ENCODE measurements around the gene PDGFA.

PDGFA gene

GRCh38 chr7:518630-519483 lies 789 bp downstream of the PDGFA start:
- Histone ChIP-seq H3K9me3 (no peaks in the 10 kb centered on the region), H3K4me1 (ENCODE audit: control insufficient read depth in 1 of 2, insufficient read depth in 1 of 2, low read depth in 1 of 2, low read length in 1 of 2) (peaks cover 0 to 21% of the 10 kb centered on the region in 2 experiments), H3K36me3 (no peaks in the 10 kb centered on the region), H3K4me3 (ENCODE audit: low read depth in 1 of 2, low read length in 1 of 2) (peak overlapping the region in 1 of 2 experiments; percentile 10), H3K27me3 (peaks cover 98% of the 10 kb centered on the region), H3K27ac (no peak overlapping the region)
- TF ChIP-seq, protein P1, sequence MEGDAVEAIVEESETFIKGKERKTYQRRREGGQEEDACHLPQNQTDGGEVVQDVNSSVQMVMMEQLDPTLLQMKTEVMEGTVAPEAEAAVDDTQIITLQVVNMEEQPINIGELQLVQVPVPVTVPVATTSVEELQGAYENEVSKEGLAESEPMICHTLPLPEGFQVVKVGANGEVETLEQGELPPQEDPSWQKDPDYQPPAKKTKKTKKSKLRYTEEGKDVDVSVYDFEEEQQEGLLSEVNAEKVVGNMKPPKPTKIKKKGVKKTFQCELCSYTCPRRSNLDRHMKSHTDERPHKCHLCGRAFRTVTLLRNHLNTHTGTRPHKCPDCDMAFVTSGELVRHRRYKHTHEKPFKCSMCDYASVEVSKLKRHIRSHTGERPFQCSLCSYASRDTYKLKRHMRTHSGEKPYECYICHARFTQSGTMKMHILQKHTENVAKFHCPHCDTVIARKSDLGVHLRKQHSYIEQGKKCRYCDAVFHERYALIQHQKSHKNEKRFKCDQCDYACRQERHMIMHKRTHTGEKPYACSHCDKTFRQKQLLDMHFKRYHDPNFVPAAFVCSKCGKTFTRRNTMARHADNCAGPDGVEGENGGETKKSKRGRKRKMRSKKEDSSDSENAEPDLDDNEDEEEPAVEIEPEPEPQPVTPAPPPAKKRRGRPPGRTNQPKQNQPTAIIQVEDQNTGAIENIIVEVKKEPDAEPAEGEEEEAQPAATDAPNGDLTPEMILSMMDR (IDR thresholded peaks at IDR 0.05): no peak

DNA sequence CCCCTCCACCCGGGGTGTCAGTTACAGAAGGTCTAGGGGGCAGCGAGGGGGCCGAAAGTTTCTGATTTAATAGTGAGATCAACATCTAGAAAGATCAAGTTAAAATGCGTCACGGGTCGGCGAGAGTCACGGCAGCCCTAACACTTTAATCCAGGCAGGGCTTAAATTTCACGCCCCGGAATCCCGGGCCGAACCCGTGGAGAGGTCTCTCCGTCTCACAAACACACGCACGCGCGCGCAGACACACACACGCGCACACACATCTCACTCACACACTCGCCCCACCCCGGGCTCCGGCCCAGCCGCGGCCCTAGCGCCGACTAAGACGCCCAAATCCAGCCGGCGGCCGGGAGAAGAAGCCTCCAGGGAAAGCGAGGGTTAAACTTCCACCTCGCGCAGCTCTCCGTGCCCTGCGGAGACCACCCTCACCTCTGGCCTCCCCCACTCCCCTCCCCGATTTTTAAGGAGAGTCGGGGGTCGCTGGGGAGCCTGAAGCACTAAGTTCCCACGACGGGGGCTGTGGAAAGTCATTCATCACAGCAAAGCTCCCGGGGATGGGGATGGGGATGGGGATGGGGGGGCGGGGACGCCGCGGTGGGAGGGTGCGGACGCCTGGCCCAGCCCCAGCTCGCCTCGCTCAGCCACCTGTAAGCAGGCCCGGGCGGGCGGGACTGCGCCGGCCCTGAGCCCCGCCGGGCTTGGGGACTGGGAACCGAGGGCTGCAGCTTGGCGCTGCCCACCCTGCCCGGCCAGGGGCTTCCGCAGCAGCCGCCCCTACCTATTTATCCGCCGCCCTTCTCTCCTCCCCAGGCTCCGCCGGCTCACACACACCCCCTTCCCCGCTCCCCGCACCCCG lies 1.6 kb downstream of the PDGFA start:
- Histone ChIP-seq H3K27ac (no peak overlapping the region), H3K4me3 (ENCODE audit: low read depth in 1 of 2, low read length in 1 of 2) (no peak overlapping the region), H3K27me3 (peaks cover 93% of the 10 kb centered on the region), H3K36me3 (no peaks in the 10 kb centered on the region), H3K4me1 (ENCODE audit: control insufficient read depth in 1 of 2, insufficient read depth in 1 of 2, low read depth in 1 of 2, low read length in 1 of 2) (peaks cover 0 to 21% of the 10 kb centered on the region in 2 experiments), H3K9me3 (no peaks in the 10 kb centered on the region)
- TF ChIP-seq, protein P1 (IDR thresholded peaks at IDR 0.05): no peak

- H3K27ac ChIP-seq: no peak overlapping the region
- H3K4me3 ChIP-seq (ENCODE audit: low read depth in 1 of 2, low read length in 1 of 2): no peak overlapping the region
- H3K36me3 ChIP-seq: no peaks in the 10 kb centered on the region
- peaks cover 0 to 16% of the 10 kb centered on the region in 2 experiments for H3K4me1 ChIP-seq (ENCODE audit: control insufficient read depth in 1 of 2, insufficient read depth in 1 of 2, low read depth in 1 of 2, low read length in 1 of 2)
- H3K27me3 ChIP-seq: peaks cover 81% of the 10 kb centered on the region
- TF ChIP-seq, protein P1 (IDR thresholded peaks at IDR 0.05): no peak
- H3K9me3 ChIP-seq: no peaks in the 10 kb centered on the region
These were observed 2.8 kb downstream of the PDGFA start for GRCh38 chr7:516606-517456.

DNA sequence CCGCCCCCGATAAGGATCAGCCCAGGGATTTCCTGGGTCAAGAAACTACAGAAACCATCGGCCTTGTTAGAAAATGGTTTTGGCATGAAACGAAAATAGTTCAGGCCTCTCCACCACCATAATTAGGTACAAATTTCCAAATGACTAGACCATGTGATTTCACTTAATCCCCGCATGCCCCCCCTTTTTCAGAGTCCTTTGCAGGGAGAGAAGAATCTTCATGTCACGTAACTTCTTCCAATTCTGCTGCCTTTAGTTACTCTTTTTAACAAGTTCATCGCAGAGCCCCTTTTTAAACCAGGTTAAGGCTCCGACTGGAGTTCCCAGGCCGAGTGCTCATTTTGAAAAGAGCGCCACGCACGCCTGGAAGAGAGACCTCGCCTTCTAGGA lies 3.4 kb downstream of the PDGFA start:
- no peak overlapping the region for H3K27ac ChIP-seq
- no peaks in the 10 kb centered on the region for H3K36me3 ChIP-seq
- H3K27me3 ChIP-seq: peaks cover 75% of the 10 kb centered on the region
- TF ChIP-seq, protein P1 (IDR thresholded peaks at IDR 0.05): no peak
- no peak overlapping the region for H3K4me3 ChIP-seq (ENCODE audit: low read depth in 1 of 2, low read length in 1 of 2)
- no peaks in the 10 kb centered on the region for H3K9me3 ChIP-seq
- H3K4me1 ChIP-seq (ENCODE audit: control insufficient read depth in 1 of 2, insufficient read depth in 1 of 2, low read depth in 1 of 2, low read length in 1 of 2): peaks cover 0 to 13% of the 10 kb centered on the region in 2 experiments

DNA sequence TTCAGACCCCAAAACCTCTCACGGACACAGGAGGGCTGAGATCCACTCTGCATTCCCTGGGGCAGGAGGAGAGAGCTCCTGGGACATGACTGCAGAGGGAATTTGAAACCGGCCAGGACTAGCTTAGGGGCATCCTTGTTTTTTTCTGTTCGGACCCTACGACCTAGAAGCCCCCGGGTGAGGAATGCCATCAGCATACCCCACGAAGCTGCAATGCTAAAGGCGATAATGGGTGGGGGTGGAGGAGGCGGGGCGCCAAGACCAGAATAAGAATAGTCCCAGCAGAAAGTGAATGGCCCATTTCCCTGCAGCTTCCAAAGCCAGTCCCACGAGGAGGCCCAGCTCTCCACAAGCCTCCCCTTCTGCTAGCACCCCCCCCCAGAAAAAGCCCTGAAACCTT lies 4.0 kb downstream of the PDGFA start:
- no peak overlapping the region for H3K27ac ChIP-seq
- peaks cover 69% of the 10 kb centered on the region for H3K27me3 ChIP-seq
- peaks cover 0 to 13% of the 10 kb centered on the region in 2 experiments for H3K4me1 ChIP-seq (ENCODE audit: control insufficient read depth in 1 of 2, insufficient read depth in 1 of 2, low read depth in 1 of 2, low read length in 1 of 2)
- no peak overlapping the region for H3K4me3 ChIP-seq (ENCODE audit: low read depth in 1 of 2, low read length in 1 of 2)
- no peaks in the 10 kb centered on the region for H3K9me3 ChIP-seq
- H3K36me3 ChIP-seq: no peaks in the 10 kb centered on the region
- TF ChIP-seq, protein P1 (IDR thresholded peaks at IDR 0.05): no peak
